OCI-LY7 (cell line): ENCODE data around the gene BICDL1.

Experiments
- CTCF ChIP-seq: fragments of 200-600 bp; sonication (generic); conservative IDR thresholded peaks from 2 replicates; pipeline ENCODE4 v1.5.1; 2014; ENCODE audit warnings: mild to moderate bottlenecking, antibody characterized with exemption, low read length, moderate library complexity, mixed read lengths
- EZH2phosphoT487 ChIP-seq: fragments of 200-600 bp; sonication (generic); IDR thresholded peaks from 2 replicates; pipeline ENCODE4 v1.6.1; 2018; ENCODE audit warnings: low read depth, borderline replicate concordance, mild to moderate bottlenecking, mixed run types, antibody characterized with exemption, low read length, moderate library complexity, mixed read lengths

GRCh38 chr12:119942386-119942785 is 46.6 kb upstream of the BICDL1 start:
- no peak for TF ChIP-seq CTCF
- no peak for TF ChIP-seq EZH2phosphoT487
